Stimulated activated CD8-positive, alpha-beta memory T cell treated with anti-CD3 and anti-CD28 coated beads, Interleukin-12 subunit alpha, Interleukin-12 subunit beta, amount 100 ng/mL, for 24 hours (primary cell): ENCODE measurements around the gene MYO7B.
"Not testable (repeated sequence)": the region's sequence is repeated elsewhere in the genome, so short reads cannot be mapped to it uniquely, and the experiment has no call there.

Experiments used
- DNase-seq: peaks from one replicate; pipeline ENCODE4 v3.0.0-alpha.2; 2020; ENCODE audit errors: extremely low read depth

Gene MYO7B

GRCh38 chr2:127551221-127551930, 15.9 kb downstream of the MYO7B start:
- no peak for DNase-seq

- no peak for DNase-seq
These were observed 16.9 kb downstream of the MYO7B start for GRCh38 chr2:127552336-127552735.

- no peak for DNase-seq
These were observed 17.4 kb downstream of the MYO7B start for GRCh38 chr2:127552846-127553245.

- no peak for DNase-seq
These were observed 23.4 kb downstream of the MYO7B start for GRCh38 chr2:127558911-127559310.

- DNase-seq, result no peak
These were observed 24.0 kb downstream of the MYO7B start for GRCh38 chr2:127559454-127559853.

GRCh38 chr2:127560201-127560930, 24.9 kb downstream of the MYO7B start:
- no peak for DNase-seq

GRCh38 chr2:127560931-127561280, 25.4 kb downstream of the MYO7B start:
- no peak for DNase-seq

- no peak for DNase-seq
These were observed 25.9 kb downstream of the MYO7B start for GRCh38 chr2:127561371-127561770.

- DNase-seq, result no peak
These were observed 27.5 kb downstream of the MYO7B start for GRCh38 chr2:127562936-127563335.

GRCh38 chr2:127563458-127564428, 28.3 kb downstream of the MYO7B start:
- DNase-seq, result no peak

GRCh38 chr2:127564429-127565260, 29.2 kb downstream of the MYO7B start:
- DNase-seq, result no peak

- DNase-seq, result no peak
These were observed 30.0 kb downstream of the MYO7B start for GRCh38 chr2:127565261-127566138.

GRCh38 chr2:127566139-127566417, 30.6 kb downstream of the MYO7B start:
- DNase-seq, result no peak

GRCh38 chr2:127566576-127566975, 31.1 kb downstream of the MYO7B start:
- DNase-seq, result no peak

GRCh38 chr2:127567351-127567854, 31.9 kb downstream of the MYO7B start:
- DNase-seq, result no peak

GRCh38 chr2:127568128-127568527, 32.6 kb downstream of the MYO7B start:
- no peak for DNase-seq

- no peak for DNase-seq
These were observed 34.2 kb downstream of the MYO7B start for GRCh38 chr2:127569666-127570065.

- no peak for DNase-seq
These were observed 35.1 kb downstream of the MYO7B start for GRCh38 chr2:127570282-127571250.

- not testable (repeated sequence) for DNase-seq
These were observed 36.9 kb downstream of the MYO7B start for GRCh38 chr2:127572352-127572751.
